HG03064 (cell line): ENCODE results near the gene MPPED2.

Experiments
- ATAC-seq: cut with Tn5 transposase; IDR thresholded peaks from one replicate; pipeline ENCODE4 v1.9.1; 2021; ENCODE audit warnings: low read depth; ENCODE audit not compliant: unreplicated experiment

Gene MPPED2

GRCh38 chr11:30424844-30425243, 161.3 kb downstream of the MPPED2 start:
- ATAC-seq = no peak

- ATAC-seq = no peak
These were observed 161.8 kb downstream of the MPPED2 start for GRCh38 chr11:30424321-30424720.

DNA sequence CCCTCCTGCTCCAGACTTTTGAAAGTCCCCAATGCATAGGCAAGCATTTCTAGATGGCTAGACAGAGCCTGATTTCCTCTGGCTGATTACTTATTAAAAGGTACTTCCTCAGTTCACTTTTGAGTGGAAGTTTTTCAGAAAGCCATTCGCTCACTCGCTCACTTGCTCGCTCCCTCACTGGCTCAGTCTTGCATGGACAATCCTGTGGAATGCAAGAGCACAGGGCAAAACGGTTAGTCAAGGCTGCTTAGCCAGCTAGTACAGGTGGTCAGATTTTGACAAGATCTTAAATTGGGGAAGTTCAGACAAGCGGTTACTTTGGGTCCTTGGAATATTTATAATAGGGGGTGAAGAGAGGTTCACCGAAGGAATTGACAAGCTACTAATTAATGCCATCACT, 162.3 kb downstream of the MPPED2 start:
- ATAC-seq = no peak

DNA sequence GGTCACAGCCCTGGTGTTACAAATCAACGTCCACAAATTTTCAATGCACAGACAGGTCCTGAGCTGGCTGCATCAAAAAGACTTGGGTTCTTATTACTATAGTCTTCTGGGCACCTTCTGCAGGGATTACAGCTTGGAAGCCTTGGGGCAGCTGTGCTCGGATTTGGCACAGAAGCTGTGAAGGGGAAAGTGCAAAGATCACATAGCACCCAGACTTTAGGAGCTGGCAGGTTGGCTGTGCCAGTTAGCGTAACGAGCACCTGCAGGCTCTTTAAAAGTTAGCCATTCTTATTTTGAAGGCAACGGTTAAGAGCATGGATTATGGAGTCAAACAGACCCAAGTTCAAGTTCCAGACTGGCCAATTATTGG, 162.9 kb downstream of the MPPED2 start:
- no peak for ATAC-seq

DNA sequence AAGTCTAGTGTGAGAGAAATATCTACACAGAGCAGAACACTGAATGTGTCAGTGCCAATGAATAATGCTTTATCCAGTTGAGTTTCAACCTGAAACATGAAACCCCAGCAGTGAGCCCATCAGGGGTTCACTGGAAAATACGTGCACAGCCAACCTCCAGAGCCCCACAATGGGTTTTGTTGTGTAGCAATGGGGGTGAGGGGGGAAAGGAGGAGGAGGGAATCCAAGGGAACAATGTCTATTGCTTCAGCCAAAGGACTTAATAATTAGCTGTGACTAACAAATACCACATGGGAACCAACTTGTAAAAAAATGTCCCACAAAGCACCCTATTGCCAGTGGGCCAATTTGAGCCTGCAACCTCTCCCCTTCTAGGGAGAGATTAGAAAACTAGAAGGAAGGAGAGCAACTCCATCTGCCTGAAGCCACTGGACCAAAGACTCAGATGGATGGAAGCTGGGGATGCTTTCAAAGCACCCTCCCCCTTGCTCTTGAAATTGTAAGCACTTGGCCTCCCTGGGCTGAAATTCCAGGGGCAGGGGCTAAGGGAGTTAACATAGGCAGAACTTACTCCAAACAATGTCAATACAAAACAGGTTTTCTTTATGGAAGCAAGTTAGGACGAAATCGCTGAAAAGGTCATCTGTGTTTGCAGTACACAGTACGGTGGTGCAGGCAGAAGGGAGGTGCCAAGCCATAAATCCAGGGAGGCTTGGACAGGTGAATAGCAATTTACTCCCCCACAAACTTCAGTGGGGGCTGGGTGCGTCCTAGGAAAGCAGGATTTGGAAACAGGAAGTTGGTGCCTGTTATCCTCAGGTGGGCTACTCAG, 163.5 kb downstream of the MPPED2 start:
- no peak for ATAC-seq

DNA sequence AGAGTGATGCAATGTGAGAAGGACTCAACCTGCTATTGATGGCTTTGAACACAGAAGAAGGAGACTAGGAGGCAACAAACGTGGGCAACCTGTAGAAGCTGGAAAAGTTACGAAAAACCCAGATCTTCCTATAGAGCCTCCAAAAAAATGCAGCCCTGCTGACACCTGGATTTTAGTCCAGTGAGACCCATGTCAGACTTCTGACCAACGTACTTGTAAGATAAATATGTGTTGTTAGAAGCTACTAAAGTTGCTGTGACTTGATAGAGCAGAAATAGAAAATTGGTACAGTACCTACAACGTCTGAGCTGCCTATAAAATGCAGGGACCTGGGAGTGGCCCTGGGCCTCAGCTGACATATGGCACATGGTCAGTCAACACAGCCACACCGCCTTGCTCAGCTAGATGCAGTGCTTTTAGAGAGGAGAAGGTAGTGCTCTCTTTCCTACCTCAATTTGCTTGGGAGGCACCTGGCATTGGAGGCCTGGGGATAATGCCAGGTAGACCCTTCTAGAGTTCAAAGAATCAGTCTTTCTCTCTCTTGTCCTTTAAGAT, 165.8 kb downstream of the MPPED2 start:
- ATAC-seq = no peak

GRCh38 chr11:30414806-30415205, 171.3 kb downstream of the MPPED2 start:
- no peak for ATAC-seq

GRCh38 chr11:30414244-30414643, 171.9 kb downstream of the MPPED2 start:
- ATAC-seq = no peak

GRCh38 chr11:30412509-30412908, 173.6 kb downstream of the MPPED2 start:
- ATAC-seq = no peak

DNA sequence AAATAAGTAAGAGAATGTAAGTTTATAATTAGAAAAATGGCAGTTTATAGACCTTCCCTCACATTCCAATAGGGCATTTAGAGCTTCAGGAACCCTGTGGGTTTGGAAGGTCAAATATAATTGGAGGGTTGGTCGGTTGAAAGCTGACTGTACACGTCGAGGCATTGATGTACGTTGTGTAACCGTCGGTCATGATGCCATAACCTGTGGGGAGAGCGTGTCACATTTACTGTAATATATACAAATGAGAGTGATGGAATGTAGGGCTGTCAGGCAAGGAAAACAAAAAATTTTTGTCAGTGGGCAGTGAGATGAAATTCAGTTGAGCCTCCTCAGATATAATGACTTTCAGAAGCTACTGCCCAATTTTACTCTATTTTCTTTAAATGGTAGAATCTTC, 174.8 kb downstream of the MPPED2 start:
- ATAC-seq = no peak

GRCh38 chr11:30406978-30407762, 179.0 kb downstream of the MPPED2 start:
- no peak for ATAC-seq

DNA sequence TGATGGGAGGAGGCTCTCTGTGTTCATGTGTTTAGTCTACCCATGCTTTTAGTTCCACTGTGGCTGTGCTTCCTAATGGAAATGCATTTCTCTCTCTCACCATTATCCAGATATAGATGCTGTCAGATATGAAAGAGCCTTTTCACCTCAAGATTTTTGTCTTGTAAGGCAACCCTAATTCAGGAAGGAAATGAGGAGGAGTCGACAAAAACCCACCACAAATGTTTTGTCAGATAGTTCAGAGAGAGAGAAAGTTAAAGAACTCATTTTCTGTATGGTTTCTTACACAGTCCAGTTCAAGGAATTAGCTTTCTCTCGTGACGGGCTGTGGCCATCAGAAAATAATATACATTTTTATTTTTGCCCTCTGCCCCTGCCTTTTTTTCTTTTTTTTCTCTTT, 180.8 kb downstream of the MPPED2 start:
- ATAC-seq = no peak

DNA sequence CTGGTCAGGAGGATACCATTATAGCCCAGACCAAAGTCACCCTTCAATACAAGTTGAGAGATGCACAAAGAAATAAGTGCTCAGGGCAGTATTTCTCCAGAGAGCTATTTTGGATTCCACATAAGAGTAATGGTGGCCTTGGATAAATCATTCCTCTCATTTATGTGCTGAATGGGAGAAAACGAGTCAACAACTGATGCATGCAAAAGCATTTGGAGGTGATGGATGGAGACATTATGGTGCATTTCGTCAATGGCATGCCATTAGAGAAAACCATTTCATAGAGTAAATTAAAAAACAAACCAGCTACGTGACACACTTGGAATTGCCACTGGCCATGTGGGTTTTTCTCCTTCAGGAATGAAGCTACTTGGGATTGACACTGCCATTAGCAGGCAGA, 182.0 kb downstream of the MPPED2 start:
- ATAC-seq = no peak

- ATAC-seq = no peak
These were observed 190.4 kb downstream of the MPPED2 start for GRCh38 chr11:30395751-30396150.

DNA sequence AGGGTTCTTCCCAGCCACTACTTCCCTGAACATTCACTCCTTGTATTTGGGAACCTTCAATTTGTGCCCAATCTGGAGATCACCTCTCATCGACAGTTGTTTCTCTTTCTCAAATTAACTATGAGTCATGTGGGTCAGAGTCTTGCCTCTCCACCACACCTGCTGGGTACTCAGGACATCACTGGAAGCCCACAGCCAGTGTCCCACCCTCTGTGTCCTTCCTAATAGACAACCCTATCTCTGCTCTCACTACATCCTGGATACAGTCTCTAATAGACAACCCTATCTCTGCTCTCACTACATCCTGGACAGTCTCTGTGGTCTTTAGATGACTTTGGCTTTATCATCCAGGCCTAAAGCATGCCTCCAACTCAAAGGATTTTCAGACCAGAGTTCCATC, 193.1 kb downstream of the MPPED2 start:
- no peak for ATAC-seq

DNA sequence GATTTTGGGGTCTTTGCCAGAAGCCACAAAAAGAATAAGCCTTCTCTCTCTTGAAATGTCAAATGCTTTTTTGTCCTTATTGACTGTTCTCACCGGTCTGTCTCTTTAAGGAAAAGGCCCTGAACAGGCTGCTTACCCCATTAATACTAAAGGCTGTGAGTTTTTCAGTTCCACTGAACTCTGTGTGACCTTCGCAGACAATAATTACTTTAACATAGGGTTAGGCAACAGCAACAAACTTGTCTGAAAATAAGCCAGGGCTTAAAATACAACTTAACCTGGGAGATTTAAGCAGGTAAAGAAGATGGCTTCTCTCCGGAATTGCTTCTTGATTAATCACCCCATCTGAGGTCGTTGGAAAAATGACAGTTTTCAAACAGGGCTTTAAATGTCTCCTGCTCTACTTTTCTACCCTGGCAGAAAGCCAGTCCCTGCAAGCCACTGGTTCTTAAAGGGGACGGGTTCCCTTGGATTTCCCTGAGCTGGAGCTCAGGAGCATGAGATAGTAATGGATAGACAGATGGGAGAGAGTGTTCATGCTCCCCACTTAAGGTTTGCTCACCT, 193.8 kb downstream of the MPPED2 start:
- ATAC-seq = no peak

DNA sequence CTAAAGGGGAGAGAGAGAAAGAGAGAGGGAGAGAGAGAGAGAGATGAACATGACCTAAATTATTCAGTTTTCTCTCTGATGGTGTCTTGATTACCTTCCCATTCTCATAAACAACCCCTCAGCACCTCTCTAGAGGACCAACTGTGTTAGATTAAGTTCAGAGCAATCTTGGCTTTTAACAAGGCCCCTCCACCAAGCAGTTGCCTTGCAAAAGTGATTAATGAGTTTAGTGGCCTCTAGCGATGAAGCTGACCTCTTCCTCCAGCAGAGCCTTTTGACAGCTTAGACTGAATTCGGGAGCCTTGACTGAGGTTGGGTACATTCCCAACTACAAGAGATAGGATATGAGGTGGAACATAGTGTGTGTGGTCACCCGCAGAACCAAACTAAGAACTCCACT, 197.2 kb downstream of the MPPED2 start:
- no peak for ATAC-seq

- ATAC-seq = no peak
These were observed 198.0 kb downstream of the MPPED2 start for GRCh38 chr11:30387891-30388861.

GRCh38 chr11:30381879-30382278, 204.3 kb downstream of the MPPED2 start:
- ATAC-seq = no peak

DNA sequence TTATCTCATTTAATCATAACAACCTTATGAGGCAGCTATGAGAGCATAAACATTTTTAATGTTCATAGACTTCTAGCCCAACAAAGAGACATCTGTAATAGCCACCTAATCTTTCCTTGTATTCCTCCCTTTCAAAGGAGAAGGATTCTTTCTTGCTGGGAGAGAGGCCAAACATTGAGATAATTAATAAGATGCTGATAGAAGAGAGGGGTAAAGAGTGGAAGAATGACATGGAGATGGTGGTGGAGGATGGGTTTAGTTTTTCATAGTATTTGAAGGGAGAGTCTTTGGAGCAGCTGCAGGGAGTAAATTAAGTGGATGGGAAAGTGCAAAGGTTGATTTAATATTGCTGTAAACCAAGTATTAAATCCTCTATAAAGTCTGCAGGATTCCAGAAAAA, 205.3 kb downstream of the MPPED2 start:
- no peak for ATAC-seq
